K562 (cell line): ENCODE data around the gene SHC1. TPM values are rescaled to one million over a fixed set of nuclear protein-coding genes. Genes with fewer than 3 reads are reported as not detected.

ENCODE experiments used
- ARID1B ChIP-seq: fragments of 450-650 bp; IDR thresholded peaks from 2 replicates; pipeline ENCODE4 v1.6.1; 2016; ENCODE audit warnings: antibody characterized with exemption, mild to moderate bottlenecking, inconsistent platforms
- CC2D1A ChIP-seq: fragments of 450-650 bp; IDR thresholded peaks from 2 replicates; pipeline ENCODE4 v1.6.1; 2017; ENCODE audit warnings: mild to moderate bottlenecking
- HDAC1 ChIP-seq, 2 experiments: fragments of 450-650 bp; IDR thresholded peaks; 2 replicates each; pipeline ENCODE4 v1.6.1; 2016 to 2017; ENCODE audit warnings: inconsistent platforms in 1 of 2, mild to moderate bottlenecking in 1 of 2, moderate library complexity in 1 of 2
- JUND ChIP-seq, 2 experiments: IDR thresholded peaks; 2 replicates in 1 of 2; 3 replicates in 1 of 2; pipeline ENCODE4 v1.6.1; 2011; ENCODE audit warnings: borderline replicate concordance in 2 of 2, low read depth in 2 of 2, low read length in 2 of 2, improper control_type of control experiment in 1 of 2, missing biosample characterization in 1 of 2, missing genetic modification characterization in 1 of 2, missing genetic modification reagents in 1 of 2
- POLR2AphosphoS2 ChIP-seq: IDR thresholded peaks from 2 replicates; pipeline ENCODE4 v1.6.1; 2012; ENCODE audit warnings: low read length, improper control_type of control experiment
- RCOR1 ChIP-seq, 2 experiments: IDR thresholded peaks; 2 replicates each; pipeline ENCODE4 v1.6.1; 2012; ENCODE audit warnings: low read depth in 2 of 2, low read length in 2 of 2, borderline replicate concordance in 1 of 2, improper control_type of control experiment in 1 of 2
- SNAPC5 ChIP-seq: fragments of 250-450 bp; sonication (Bioruptor Pico); IDR thresholded peaks from 2 replicates; pipeline ENCODE4 v1.8.0; 2021; ENCODE audit warnings: moderate library complexity, mild to moderate bottlenecking, inconsistent platforms
- ZNF41 ChIP-seq: fragments of 250-450 bp; sonication (Bioruptor Pico); conservative IDR thresholded peaks from 2 replicates; pipeline ENCODE4 v1.4.0; 2020; ENCODE audit warnings: mild to moderate bottlenecking
- polyA plus RNA-seq, 8 experiments: library from polyadenylated mRNA; depleted of rRNA in 4 of 8; stranded (reverse) in 5 of 8; unstranded in 3 of 8; fragments of >200 nt; fragmentation: Nextera tagmentation in 2 of 8; fragmentation: Illumina TruSeq in 1 of 8; extraction: Ambion mirVana in 2 of 8; extraction: Trizol in 1 of 8; gene quantifications; 2 replicates each; pipeline versions ENCODE4 v1.2.1 to v1.2.3, GENCODE V29; 2011 to 2014; ENCODE audit warnings: inconsistent platforms in 1 of 8, missing spikeins in 1 of 8
- total RNA-seq, 7 experiments: library from RNA; depleted of rRNA in 6 of 7; stranded (reverse); fragments of >200 nt in 6 of 7; fragmentation: Illumina TruSeq in 2 of 7; extraction: Trizol in 2 of 7; gene quantifications; 2 replicates each; pipeline versions ENCODE4 v1.2.1 to v1.2.3, GENCODE V29; 2011 to 2021; ENCODE audit warnings: low replicate concordance in 1 of 7
- TF ChIP-seq, protein P1 (sequence below), 2 experiments: fragments of 450-650 bp; IDR thresholded peaks; 2 replicates each; pipeline ENCODE4 v1.6.1; 2018; ENCODE audit warnings: mild to moderate bottlenecking in 2 of 2, low read depth in 1 of 2; ENCODE audit not compliant: partially characterized antibody in 2 of 2
- TF ChIP-seq, protein P2 (sequence below), 3 experiments: fragments of 200-800 bp in 1 of 3; fragments of 250-450 bp in 1 of 3; fragments of 450-650 bp in 1 of 3; sonication (Bioruptor Pico) in 1 of 3; sonication (Bioruptor generic) in 1 of 3; formaldehyde crosslinking in 1 of 3; IDR thresholded peaks; 2 replicates each; pipeline versions ENCODE4 v1.6.1 to v1.8.0; 2016 to 2022; ENCODE audit warnings: mild to moderate bottlenecking in 2 of 3, missing genetic modification characterization in 2 of 3, missing compliant biosample characterization in 1 of 3, moderate library complexity in 1 of 3

Gene SHC1
- total and polyA plus RNA-seq, 9 of the 15 experiments (the other 6 are each of a cell fraction or from before 2014, with no cell fraction given): 4.1 to 113 (median 51.9) TPM

- TF ChIP-seq POLR2AphosphoS2: peak; percentile 44
- peak in 1 of 2 experiments; percentile 71; a peak in 1 of 4 replicates for TF ChIP-seq HDAC1 (IDR thresholded peaks at IDR 0.05)
- TF ChIP-seq, protein P1, sequence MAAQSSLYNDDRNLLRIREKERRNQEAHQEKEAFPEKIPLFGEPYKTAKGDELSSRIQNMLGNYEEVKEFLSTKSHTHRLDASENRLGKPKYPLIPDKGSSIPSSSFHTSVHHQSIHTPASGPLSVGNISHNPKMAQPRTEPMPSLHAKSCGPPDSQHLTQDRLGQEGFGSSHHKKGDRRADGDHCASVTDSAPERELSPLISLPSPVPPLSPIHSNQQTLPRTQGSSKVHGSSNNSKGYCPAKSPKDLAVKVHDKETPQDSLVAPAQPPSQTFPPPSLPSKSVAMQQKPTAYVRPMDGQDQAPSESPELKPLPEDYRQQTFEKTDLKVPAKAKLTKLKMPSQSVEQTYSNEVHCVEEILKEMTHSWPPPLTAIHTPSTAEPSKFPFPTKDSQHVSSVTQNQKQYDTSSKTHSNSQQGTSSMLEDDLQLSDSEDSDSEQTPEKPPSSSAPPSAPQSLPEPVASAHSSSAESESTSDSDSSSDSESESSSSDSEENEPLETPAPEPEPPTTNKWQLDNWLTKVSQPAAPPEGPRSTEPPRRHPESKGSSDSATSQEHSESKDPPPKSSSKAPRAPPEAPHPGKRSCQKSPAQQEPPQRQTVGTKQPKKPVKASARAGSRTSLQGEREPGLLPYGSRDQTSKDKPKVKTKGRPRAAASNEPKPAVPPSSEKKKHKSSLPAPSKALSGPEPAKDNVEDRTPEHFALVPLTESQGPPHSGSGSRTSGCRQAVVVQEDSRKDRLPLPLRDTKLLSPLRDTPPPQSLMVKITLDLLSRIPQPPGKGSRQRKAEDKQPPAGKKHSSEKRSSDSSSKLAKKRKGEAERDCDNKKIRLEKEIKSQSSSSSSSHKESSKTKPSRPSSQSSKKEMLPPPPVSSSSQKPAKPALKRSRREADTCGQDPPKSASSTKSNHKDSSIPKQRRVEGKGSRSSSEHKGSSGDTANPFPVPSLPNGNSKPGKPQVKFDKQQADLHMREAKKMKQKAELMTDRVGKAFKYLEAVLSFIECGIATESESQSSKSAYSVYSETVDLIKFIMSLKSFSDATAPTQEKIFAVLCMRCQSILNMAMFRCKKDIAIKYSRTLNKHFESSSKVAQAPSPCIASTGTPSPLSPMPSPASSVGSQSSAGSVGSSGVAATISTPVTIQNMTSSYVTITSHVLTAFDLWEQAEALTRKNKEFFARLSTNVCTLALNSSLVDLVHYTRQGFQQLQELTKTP (IDR thresholded peaks at IDR 0.05; ENCODE audit: low read depth in 1 of 2, partially characterized antibody in 2 of 2): peak in 1 of 2 experiments; percentile 30
- TF ChIP-seq ZNF41 (CRISPR knock-in tag): no peak
- TF ChIP-seq SNAPC5 (CRISPR knock-in tag): no peak
- TF ChIP-seq ARID1B: peak; percentile 77
- peak in 1 of 2 experiments; percentile 76; a peak in 1 of 4 replicates for TF ChIP-seq RCOR1 (IDR thresholded peaks at IDR 0.05; ENCODE audit: borderline replicate concordance in 1 of 2, low read depth in 2 of 2, low read length in 2 of 2)
- TF ChIP-seq, protein P2, sequence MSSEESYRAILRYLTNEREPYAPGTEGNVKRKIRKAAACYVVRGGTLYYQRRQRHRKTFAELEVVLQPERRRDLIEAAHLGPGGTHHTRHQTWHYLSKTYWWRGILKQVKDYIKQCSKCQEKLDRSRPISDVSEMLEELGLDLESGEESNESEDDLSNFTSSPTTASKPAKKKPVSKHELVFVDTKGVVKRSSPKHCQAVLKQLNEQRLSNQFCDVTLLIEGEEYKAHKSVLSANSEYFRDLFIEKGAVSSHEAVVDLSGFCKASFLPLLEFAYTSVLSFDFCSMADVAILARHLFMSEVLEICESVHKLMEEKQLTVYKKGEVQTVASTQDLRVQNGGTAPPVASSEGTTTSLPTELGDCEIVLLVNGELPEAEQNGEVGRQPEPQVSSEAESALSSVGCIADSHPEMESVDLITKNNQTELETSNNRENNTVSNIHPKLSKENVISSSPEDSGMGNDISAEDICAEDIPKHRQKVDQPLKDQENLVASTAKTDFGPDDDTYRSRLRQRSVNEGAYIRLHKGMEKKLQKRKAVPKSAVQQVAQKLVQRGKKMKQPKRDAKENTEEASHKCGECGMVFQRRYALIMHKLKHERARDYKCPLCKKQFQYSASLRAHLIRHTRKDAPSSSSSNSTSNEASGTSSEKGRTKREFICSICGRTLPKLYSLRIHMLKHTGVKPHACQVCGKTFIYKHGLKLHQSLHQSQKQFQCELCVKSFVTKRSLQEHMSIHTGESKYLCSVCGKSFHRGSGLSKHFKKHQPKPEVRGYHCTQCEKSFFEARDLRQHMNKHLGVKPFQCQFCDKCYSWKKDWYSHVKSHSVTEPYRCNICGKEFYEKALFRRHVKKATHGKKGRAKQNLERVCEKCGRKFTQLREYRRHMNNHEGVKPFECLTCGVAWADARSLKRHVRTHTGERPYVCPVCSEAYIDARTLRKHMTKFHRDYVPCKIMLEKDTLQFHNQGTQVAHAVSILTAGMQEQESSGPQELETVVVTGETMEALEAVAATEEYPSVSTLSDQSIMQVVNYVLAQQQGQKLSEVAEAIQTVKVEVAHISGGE (CRISPR knock-in tag; IDR thresholded peaks at IDR 0.05): no peak
- TF ChIP-seq JUND (IDR thresholded peaks at IDR 0.05; ENCODE audit: borderline replicate concordance, low read depth, low read length): peak; percentile 54
- TF ChIP-seq JUND (tag; IDR thresholded peaks at IDR 0.05; ENCODE audit: borderline replicate concordance, low read depth, low read length): peak; percentile 2; the same call in 1 of the 3 replicates
- peak; percentile 48; the same call in 1 of the 2 replicates for TF ChIP-seq CC2D1A
These were observed 3.0 kb upstream of the SHC1 start (continued) for GRCh38 chr1:154973344-154974101.
